K562 (cell line): Measurements from ENCODE around the gene MICAL2. TPM values are rescaled to one million over a fixed set of nuclear protein-coding genes. Genes with fewer than 3 reads are reported as not detected.

Experiments used
- BCOR ChIP-seq: fragments of 450-650 bp; IDR thresholded peaks from 2 replicates; pipeline ENCODE4 v1.6.1; 2016
- CHD4 ChIP-seq: fragments of 200-600 bp; sonication (generic); IDR thresholded peaks from 3 replicates; pipeline ENCODE4 v1.6.1; 2012; ENCODE audit warnings: low read depth, mild to moderate bottlenecking, mixed read lengths, low read length, inconsistent platforms; ENCODE audit not compliant: insufficient read depth, insufficient replicate concordance, poor library complexity, severe bottlenecking
- CTBP1 ChIP-seq: fragments of 450-650 bp; IDR thresholded peaks from 2 replicates; pipeline ENCODE4 v1.6.1; 2016; ENCODE audit warnings: borderline replicate concordance
- DDX20 ChIP-seq: fragments of 450-650 bp; IDR thresholded peaks from 2 replicates; pipeline ENCODE4 v1.6.1; 2016; ENCODE audit warnings: missing genetic modification characterization, low read depth, mild to moderate bottlenecking, missing compliant biosample characterization, moderate library complexity
- FOXJ2 ChIP-seq: fragments of 200-800 bp; sonication (Bioruptor generic); IDR thresholded peaks from 2 replicates; pipeline ENCODE4 v1.6.1; 2016; ENCODE audit warnings: missing genetic modification characterization, missing compliant biosample characterization
- HIVEP1 ChIP-seq: fragments of 250-450 bp; sonication (Bioruptor Pico); IDR thresholded peaks from 2 replicates; pipeline ENCODE4 v1.4.0; 2020; ENCODE audit warnings: mild to moderate bottlenecking
- KLF16 ChIP-seq: IDR thresholded peaks from 2 replicates; pipeline ENCODE4 v1.6.1; 2016; ENCODE audit warnings: antibody characterized with exemption
- NUFIP1 ChIP-seq: fragments of 450-650 bp; IDR thresholded peaks from 2 replicates; pipeline ENCODE4 v1.6.1; 2018; ENCODE audit not compliant: partially characterized antibody
- PCBP2 ChIP-seq: fragments of 200-400 bp; formaldehyde crosslinking; IDR thresholded peaks from 2 replicates; pipeline ENCODE4 v1.6.1; 2018; ENCODE audit warnings: low read length, low read depth, mild to moderate bottlenecking, moderate library complexity; ENCODE audit not compliant: poor library complexity, severe bottlenecking
- POLR3A ChIP-seq: IDR thresholded peaks from 2 replicates; pipeline ENCODE4 v1.6.1; 2011; ENCODE audit warnings: borderline replicate concordance, mild to moderate bottlenecking, moderate library complexity; ENCODE audit not compliant: insufficient read length, insufficient read depth; ENCODE audit errors: extremely low read depth
- SIX5 ChIP-seq, 2 experiments: IDR thresholded peaks; 2 replicates each; pipeline ENCODE4 v1.6.1; 2011; ENCODE audit warnings: low read length in 2 of 2, borderline replicate concordance in 1 of 2, low read depth in 1 of 2, mild to moderate bottlenecking in 1 of 2, moderate library complexity in 1 of 2; ENCODE audit not compliant: insufficient read depth in 1 of 2
- TBP ChIP-seq: optimal IDR thresholded peaks from 2 replicates; pipeline ENCODE3; 2011; ENCODE audit warnings: low read depth, low read length, improper control_type of control experiment
- TCF3 ChIP-seq: sonication (generic); formaldehyde crosslinking; IDR thresholded peaks from 2 replicates; pipeline ENCODE4 v1.4.0; 2020; ENCODE audit warnings: mild to moderate bottlenecking, missing genetic modification reagents
- ZNF584 ChIP-seq: fragments of 200-800 bp; sonication (Bioruptor generic); IDR thresholded peaks from 2 replicates; pipeline ENCODE4 v1.6.1; 2016; ENCODE audit warnings: low read depth, mild to moderate bottlenecking, missing genetic modification characterization, missing compliant biosample characterization
- ZNF740 ChIP-seq, 3 experiments: fragments of 200-800 bp in 1 of 3; sonication (Bioruptor generic) in 1 of 3; sonication (generic) in 1 of 3; formaldehyde crosslinking in 1 of 3; IDR thresholded peaks; 2 replicates each; pipeline versions ENCODE4 v1.6.1 to v1.8.0; 2016 to 2022; ENCODE audit warnings: mild to moderate bottlenecking in 2 of 3, missing compliant biosample characterization in 2 of 3, missing genetic modification characterization in 2 of 3, missing genetic modification reagents in 1 of 3
- ZNF79 ChIP-seq: fragments of 250-450 bp; sonication (Bioruptor Pico); IDR thresholded peaks from 2 replicates; pipeline ENCODE4 v1.4.0; 2020; ENCODE audit warnings: low read depth, mild to moderate bottlenecking, moderate library complexity
- polyA plus RNA-seq, 8 experiments: library from polyadenylated mRNA; depleted of rRNA in 4 of 8; stranded (reverse) in 5 of 8; unstranded in 3 of 8; fragments of >200 nt; fragmentation: Nextera tagmentation in 2 of 8; fragmentation: Illumina TruSeq in 1 of 8; extraction: Ambion mirVana in 2 of 8; extraction: Trizol in 1 of 8; gene quantifications; 2 replicates each; pipeline versions ENCODE4 v1.2.1 to v1.2.3, GENCODE V29; 2011 to 2014; ENCODE audit warnings: inconsistent platforms in 1 of 8, missing spikeins in 1 of 8
- total RNA-seq, 7 experiments: library from RNA; depleted of rRNA in 6 of 7; stranded (reverse); fragments of >200 nt in 6 of 7; fragmentation: Illumina TruSeq in 2 of 7; extraction: Trizol in 2 of 7; gene quantifications; 2 replicates each; pipeline versions ENCODE4 v1.2.1 to v1.2.3, GENCODE V29; 2011 to 2021; ENCODE audit warnings: low replicate concordance in 1 of 7
- TF ChIP-seq, protein P1 (sequence below): IDR thresholded peaks from 2 replicates; pipeline ENCODE4 v1.6.1; 2014; ENCODE audit warnings: antibody characterized with exemption
- TF ChIP-seq, protein P2 (sequence below): fragments of 450-650 bp; conservative IDR thresholded peaks from 2 replicates; pipeline ENCODE4 v1.6.1; 2016; ENCODE audit warnings: missing genetic modification characterization, low read depth, mild to moderate bottlenecking, control low read depth, missing compliant biosample characterization
- TF ChIP-seq, protein P3 (sequence below): fragments of 250-450 bp; sonication (Bioruptor Pico); IDR thresholded peaks from 2 replicates; pipeline ENCODE4 v1.8.0; 2021; ENCODE audit warnings: moderate library complexity, mild to moderate bottlenecking, inconsistent platforms

MICAL2 gene
- total and polyA plus RNA-seq, 9 of the 15 experiments (the other 6 are each of a cell fraction or from before 2014, with no cell fraction given) = 4.7 to 64.2 (median 33.6) TPM

- TF ChIP-seq NUFIP1 (no peak), CHD4 (no peak), ZNF740 (CRISPR knock-in tag; IDR thresholded peaks at IDR 0.05) (0 out of 2 replicates have a peak, but pooled peaks have one; percentile 24), ZNF740 (tag; IDR thresholded peaks at IDR 0.05) (peak in 1 of 2 experiments; percentile 35; a peak in 1 of 4 replicates), HIVEP1 (CRISPR knock-in tag) (no peak), PCBP2 (no peak), BCOR (peak; percentile 97), TCF3 (CRISPR knock-in tag) (peak; percentile 100), KLF16 (peak; percentile 100), SIX5 (IDR thresholded peaks at IDR 0.05; ENCODE audit: borderline replicate concordance in 1 of 2, insufficient read depth in 1 of 2, low read depth in 1 of 2, low read length in 2 of 2) (no peak), FOXJ2 (tag) (no peak), CTBP1 (peak; percentile 96), ZNF79 (CRISPR knock-in tag) (0 out of 2 replicates have a peak, but pooled peaks have one; percentile 30), POLR3A (no peak), ZNF584 (peak; percentile 97), TBP (peak; percentile 13), DDX20 (tag) (0 out of 2 replicates have a peak, but pooled peaks have one; percentile 47)
- TF ChIP-seq, protein P1, sequence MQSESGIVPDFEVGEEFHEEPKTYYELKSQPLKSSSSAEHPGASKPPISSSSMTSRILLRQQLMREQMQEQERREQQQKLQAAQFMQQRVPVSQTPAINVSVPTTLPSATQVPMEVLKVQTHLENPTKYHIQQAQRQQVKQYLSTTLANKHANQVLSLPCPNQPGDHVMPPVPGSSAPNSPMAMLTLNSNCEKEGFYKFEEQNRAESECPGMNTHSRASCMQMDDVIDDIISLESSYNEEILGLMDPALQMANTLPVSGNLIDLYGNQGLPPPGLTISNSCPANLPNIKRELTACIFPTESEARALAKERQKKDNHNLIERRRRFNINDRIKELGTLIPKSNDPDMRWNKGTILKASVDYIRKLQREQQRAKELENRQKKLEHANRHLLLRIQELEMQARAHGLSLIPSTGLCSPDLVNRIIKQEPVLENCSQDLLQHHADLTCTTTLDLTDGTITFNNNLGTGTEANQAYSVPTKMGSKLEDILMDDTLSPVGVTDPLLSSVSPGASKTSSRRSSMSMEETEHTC = peak; percentile 78; the same call in 1 of the 2 replicates
- TF ChIP-seq, protein P2, sequence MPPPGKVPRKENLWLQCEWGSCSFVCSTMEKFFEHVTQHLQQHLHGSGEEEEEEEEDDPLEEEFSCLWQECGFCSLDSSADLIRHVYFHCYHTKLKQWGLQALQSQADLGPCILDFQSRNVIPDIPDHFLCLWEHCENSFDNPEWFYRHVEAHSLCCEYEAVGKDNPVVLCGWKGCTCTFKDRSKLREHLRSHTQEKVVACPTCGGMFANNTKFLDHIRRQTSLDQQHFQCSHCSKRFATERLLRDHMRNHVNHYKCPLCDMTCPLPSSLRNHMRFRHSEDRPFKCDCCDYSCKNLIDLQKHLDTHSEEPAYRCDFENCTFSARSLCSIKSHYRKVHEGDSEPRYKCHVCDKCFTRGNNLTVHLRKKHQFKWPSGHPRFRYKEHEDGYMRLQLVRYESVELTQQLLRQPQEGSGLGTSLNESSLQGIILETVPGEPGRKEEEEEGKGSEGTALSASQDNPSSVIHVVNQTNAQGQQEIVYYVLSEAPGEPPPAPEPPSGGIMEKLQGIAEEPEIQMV (tag) = peak; percentile 13; the same call in 1 of the 2 replicates
- TF ChIP-seq, protein P3, sequence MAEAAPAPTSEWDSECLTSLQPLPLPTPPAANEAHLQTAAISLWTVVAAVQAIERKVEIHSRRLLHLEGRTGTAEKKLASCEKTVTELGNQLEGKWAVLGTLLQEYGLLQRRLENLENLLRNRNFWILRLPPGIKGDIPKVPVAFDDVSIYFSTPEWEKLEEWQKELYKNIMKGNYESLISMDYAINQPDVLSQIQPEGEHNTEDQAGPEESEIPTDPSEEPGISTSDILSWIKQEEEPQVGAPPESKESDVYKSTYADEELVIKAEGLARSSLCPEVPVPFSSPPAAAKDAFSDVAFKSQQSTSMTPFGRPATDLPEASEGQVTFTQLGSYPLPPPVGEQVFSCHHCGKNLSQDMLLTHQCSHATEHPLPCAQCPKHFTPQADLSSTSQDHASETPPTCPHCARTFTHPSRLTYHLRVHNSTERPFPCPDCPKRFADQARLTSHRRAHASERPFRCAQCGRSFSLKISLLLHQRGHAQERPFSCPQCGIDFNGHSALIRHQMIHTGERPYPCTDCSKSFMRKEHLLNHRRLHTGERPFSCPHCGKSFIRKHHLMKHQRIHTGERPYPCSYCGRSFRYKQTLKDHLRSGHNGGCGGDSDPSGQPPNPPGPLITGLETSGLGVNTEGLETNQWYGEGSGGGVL (CRISPR knock-in tag) = no peak
Observed at GRCh38 chr11:12200991-12201985, 90.9 kb downstream of the MICAL2 start (continued).
